Measurements from ENCODE around the gene SLC7A10. TPM values are rescaled to one million over a fixed set of nuclear protein-coding genes. Genes with fewer than 3 reads are reported as not detected.
"Not testable (repeated sequence)": the region's sequence is repeated elsewhere in the genome, so short reads cannot be mapped to it uniquely, and the experiment has no call there.

SLC7A10 gene
- total RNA-seq, 1 experiment from 2014 or later: not detected

DNA sequence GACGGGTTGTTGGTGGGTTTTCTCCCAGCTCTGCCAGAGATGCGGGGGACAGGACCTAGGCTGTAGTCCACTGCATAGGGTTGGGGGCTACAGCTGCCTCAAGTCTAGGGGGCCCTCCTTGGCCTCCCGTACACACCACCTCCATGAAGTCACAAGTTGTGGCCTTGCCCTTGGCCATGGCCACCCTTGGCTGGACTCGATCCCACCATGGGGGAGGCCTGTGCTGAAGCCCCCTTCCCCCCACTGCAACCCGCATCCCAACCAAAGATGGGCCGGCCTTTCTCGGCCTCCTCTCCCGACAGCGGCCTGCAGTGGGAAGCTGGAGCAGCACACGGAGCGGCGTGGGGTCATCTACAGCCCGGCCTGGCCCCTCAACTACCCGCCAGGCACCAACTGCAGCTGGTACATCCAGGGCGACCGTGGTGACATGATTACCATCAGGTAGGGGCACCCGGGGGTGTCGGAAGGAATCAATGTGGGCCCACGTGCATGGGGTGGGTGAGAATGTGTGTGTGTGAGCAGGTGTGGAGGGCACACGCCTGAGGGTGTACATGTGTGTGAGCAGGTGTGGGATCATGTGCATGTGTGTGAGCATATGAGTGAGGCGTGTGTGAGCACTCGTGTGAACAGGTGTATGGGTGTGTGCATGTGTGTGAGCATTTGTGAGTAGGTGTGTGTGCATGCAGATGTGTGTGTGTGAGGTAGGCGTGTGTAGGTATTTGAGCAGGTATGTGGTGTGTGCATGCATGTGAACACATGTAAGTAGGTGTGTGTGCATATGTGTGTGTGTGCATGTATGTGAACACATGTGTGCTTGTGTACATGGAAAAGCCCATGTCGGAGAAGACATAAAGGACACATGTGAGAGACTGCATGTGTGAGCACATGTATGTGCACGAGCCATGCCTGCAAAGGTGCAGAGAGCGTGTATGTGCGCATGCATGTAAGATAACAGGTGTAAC is 22.8 kb downstream of the SLC7A10 start:
- no peak for DNase-seq (ENCODE audit: low read depth)

DNA sequence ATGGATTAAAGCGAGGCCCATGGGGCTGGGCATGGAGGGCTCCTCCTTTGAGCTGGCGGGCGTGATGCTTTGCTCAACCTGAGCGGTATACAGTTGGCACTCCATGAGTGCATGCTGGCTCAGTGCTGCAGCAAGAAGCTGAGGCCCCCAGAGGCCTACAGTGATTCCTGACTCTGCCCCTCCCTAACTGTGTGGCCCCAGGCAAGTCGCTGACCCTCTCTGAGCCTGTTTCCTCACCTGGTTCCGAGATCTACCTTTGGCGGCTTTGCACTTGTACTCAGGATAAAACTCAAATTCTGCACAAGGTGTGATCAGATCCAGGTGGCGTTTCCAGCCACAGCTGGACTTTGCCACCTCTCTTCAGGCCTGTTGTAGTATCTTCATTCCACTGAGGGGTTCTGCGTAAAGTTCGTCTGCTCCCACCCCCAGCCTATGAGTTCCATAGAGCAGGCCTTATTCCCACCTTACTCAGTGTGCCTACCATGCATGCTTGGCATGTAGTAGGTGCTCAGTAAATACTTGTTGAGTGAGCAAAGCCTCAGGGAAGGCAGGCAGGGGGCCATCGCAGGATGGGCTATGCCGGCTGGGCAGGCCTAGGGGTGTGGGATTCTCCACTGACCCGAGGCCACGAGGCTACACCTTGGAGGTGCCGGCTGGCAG is 23.6 kb downstream of the SLC7A10 start:
- DNase-seq (ENCODE audit: low read depth): no peak

DNA sequence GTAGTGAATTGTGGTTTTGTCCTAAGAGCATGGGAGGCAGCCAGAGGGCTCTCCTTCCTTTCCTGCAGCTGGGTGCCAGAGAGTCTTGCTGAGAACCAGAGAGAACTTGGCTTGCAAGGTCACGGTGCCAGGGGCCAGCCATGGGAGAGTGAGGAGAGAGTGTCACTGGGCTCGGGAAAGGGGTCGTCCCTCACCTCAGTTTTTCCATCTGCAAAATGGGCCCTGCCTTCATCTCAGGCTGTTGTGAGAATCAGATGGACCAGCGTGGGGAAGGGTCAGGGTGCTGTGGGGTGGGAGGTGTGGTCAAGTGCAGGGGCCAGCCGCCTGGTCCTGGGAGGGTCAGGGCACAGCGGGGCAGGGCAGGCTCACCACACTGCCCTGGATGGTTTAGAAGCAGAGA is 24.2 kb downstream of the SLC7A10 start:
- no peak for DNase-seq (ENCODE audit: low read depth)

DNA sequence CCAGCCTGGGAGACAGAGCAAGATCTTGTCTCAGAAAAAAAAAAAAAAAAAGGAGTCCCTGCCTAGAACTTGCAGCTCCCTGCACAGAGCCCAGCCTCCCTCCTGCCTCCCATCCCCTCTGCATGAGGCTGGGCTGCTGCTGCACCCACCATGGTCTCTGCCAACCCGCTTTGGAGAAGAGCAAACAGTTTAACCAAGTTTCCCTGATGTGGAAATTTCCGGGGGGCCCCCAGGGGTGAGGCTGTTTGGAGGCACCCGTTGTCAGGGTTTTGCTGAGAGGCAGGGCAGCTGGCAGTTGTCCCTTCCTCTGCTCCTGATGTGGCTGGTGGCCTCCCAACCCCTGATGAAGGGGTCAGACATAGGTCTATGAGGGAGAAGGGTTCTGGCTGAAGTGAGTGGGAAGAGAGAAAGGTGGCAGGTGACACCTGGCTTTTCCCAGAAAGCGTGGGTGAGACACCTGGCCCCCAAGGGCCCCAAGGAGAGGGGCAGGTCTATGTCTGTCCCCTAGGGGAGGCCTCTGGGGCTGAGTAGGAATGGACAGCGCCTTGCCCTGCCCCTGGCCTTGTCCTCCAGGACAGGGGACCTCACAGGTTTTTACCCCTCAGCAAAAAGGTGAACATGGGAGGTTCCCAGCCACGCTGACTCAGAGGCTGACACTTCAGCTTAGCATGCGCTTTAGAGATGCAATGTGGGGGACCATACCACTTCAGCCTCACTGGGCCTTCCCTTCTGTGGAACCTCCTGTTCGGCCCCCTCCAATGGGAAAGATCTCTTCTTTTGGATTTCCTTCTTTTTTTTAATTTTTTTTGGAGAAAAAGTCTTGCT is 26.0 kb downstream of the SLC7A10 start:
- no peak for DNase-seq (ENCODE audit: low read depth)

DNA sequence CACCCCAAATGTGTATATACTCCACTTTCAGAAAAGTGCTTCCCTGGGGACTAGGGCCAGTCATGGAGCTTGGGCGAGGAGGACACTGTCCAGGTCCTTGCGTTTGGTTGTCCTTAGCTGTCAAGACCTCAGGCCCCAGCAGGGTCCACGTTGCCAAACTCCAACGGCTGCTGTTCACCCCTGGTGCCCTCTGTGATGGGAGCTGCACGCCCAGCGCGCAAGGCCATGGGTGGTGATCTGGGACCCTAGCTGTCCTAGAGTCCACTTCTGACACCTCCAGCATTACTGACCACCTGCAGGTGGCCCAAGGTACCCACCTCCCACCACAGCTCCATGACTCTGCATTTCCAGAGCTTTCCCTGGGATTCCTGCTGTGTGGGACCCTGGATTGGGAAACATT is 27.5 kb downstream of the SLC7A10 start:
- no peak for DNase-seq (ENCODE audit: low read depth)

DNA sequence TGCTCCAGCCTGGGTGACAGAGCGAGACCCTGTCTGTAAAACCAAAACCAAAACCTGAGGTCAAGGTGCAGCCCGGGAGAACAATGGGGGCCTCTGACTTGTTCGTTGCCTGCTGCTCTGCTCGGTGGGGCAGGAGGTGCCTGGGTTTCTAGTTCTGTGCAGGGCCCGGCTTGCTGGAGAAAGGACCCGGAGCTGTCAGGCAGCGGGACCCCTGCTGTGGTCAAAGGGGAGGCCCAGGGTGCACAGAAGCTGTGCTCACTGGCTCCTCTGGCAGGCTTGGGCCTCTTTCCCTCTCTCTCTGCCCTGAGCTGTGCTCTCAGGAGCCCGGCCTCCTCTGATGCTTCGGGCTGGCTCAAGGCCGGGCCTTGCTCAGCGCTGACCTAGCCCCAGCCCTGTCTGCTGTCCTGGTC is 28.1 kb downstream of the SLC7A10 start:
- no peak for DNase-seq (ENCODE audit: low read depth)

DNA sequence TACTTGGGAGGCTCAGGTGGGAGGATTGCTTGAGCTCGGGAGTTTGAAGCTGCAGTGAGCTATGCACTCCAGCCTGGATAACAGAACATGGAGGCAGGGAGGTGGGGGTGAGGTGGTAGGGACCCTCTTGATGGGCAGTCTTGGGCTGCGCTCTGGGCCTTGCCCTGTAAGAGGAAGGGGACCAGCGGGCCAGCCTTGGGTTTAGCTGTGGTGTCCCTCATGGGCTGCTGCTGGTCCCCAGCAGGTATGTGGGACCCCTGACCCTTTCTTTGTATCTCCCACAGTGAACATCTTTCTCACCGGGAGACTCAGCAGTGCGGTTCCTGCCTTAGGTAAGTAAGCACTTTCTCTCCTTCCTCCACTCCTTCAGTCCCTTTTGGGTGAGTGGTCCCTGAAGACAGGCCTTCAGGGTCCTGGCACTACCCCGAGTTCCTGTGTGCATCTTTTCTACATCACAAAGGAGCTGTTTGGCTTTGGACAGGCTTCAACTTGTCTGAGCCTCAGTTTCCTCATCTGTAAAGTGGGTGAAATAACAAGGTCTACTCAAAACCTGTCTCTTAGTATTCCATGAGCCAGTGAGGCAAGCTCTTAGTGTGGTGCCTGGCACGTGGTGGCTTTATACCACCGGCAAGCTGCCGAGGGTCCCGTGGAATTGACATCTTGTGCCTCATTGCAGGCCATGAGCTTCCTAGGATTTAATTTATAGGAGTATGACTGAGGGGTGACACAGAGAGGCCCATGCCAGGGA is 29.0 kb downstream of the SLC7A10 start:
- DNase-seq (ENCODE audit: low read depth): no peak

DNA sequence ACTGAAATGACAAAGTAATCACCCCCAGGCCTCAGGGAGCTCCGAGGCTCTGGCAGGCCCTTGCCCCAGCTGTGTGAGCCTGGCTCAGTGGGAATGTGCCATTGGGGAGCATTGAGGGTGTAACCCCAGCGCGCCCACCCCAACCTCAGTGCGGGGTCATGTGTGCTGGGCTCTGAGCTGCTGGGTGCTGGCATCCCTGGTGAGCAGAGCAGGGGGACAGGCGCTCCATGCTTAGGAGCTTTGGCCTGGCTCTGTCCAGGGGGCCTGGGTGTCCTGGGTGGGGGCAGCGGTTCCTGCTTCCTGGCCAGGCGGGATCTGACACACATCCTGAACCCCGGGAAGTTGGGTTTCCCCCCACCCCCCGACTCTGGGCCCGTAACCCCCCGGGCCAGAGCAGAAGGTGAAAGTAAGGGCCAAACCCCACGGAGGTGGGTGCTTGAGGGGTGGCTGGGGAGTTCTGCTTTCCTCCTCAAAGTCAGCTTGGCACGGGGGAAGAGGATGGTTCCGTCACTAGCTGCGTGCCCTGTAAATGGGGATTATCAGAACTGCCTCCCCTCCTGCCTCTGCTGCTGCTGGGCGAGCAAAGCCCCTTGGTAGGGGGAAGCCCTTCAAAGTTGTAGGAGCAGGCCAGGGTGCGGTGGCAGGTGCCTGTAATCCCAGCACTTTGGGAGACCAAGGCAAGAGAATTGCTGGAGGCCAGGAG is 29.9 kb downstream of the SLC7A10 start:
- DNase-seq (ENCODE audit: low read depth): no peak

DNA sequence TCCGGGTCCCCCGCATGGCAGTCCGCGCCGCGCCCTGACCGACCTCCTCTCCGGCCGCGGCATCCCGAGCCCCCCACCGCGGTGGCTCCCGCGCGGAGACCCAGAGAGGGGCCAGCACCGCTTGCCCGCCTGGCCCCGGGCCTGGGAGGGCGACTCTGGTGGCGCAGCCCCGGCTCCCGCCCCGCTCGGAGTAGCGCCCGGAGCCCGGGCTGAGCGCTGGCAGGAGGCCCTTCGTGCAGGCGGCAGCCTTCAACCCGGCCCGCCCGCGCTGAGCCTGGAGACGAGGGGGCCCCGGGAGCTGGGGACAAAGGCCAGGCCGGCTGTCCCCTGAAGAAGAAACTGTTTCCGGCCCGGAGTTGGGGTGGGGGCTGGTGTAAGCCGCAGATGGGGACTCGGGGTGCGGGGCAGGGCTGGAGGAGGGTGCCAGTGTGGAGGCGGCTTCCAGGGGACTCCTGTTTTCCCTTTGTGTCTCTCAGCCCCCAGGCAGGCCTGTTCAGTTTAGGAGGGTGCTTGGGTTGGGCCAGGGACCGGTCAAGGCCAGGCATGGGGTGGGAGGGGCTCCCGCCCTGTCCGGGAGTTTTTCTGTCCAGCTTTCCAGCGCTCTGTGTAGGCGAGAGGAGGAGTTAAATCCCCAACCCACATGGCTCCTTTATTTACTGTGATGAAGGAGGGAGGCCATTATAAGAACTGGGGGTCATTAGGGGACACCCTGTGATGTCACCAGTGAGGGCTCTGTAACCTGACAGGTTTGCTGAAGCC is 30.6 kb downstream of the SLC7A10 start:
- DNase-seq (ENCODE audit: low read depth): no peak

DNA sequence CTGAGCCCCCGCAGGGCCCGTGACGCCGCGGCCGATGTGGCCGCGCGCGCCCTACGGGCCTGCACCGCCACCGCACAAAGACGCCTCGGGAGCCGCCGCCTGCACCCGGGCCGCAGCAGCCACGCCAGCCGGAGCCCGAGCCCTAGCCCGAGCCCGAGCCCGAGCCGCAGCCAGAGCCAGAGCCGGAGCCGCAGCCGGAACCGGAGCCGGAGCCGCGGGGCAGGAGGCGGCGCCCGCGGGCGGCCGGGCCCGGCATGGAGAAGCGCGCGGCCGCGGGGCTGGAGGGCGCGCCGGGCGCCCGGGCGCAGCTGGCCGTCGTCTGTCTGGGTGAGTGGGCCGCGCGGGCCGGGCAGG is 31.1 kb downstream of the SLC7A10 start:
- DNase-seq (ENCODE audit: low read depth): no peak

DNA sequence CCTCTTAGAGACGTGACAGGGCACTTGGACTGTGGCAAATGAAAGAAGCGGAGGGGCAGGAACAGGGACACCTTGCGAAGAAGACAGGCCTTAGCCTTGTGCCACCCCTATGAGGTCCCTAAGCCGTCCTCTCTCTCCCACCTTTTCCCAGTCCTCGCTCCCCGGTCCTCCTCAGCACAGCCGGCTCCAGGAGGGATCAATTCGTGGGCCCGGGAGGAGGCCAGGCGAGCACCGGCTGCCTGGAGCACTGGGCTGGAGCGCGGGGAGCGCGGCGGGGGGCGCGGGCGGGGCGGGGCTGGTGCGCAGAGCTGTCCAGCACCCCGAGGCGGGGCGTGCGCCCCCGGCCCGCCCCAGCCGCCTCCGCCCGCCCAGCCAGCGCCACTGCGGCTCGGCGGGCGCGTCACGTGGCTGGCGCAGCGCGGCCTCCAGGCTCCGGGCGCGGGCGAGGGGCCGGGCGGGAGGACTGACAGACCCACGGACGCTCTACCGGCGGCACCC is 31.7 kb downstream of the SLC7A10 start, which contains the start of gene LRP3:
TSS of gene LRP3 (plus strand) at position 466 of the 498 bp plus-strand sequence. CDS start 456 bp downstream, outside the sequence.
- no peak for DNase-seq (ENCODE audit: low read depth)

DNA sequence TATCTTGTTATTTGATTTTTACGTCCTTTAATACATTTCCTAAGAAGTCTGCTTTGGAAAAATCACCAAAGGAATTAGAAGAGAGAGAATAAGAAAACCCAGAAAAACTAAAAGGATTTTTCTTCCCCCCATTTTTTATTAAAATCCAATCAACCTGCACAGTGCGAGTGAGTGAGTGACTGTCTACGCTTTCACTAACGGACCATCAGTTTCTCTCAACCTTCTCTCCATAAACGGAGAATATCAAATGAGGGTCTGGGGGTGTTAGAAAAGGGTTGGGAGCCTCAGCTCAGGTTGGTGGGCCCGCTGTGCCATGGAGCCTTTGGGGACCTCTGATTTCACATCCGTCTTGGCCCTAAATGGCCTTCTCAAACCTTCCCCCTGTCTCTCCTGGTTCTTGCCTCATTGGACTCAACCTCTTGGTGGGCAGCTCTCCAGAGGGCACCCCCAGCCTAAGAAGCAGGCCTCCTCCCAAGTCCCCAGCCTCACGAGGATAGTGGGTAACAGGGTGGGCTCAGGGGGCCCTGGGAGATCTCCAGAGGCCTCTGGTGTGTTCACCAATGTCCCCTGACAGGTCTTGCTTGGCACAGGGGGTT is 32.3 kb downstream of the SLC7A10 start:
- no peak for DNase-seq (ENCODE audit: low read depth)

DNA sequence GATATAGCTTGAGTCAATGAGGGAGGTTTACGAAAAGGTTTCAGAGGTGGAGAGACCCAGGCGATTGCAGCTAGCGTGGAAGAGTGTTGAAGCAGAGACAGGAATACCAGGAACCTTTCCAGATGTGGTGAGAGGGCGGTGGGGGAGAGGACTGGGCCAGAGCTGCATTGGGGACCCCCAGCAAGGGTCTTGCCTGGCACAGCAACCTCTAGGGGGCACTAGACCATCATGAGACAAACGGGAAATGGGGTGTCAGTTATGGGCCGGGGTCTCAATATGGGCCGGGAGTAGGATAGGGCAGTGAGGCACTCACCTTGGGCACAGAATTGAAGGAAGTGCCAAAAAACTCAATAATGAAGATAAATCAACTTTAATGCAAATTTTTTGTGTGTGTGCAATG is 33.6 kb downstream of the SLC7A10 start:
- DNase-seq (ENCODE audit: low read depth): no peak

DNA sequence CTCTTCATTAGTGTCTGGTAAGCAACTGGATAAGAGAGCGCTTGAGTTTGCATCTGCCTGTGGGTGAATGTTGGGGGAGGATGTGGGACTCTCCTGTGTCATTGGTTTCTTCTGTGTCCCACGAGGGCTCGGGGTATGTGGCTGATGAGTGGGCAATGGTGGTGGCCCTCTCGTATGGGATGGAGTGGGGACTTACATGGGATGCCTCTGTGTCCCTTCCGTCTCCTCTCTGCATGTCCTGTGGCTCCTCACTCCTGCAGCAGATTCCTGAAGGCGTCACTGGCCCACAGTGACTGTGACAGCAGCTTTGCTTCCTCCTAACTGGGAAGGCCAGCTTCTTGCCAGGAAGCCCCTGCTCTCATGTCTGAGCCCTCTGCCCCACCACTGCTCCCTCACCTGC is 34.1 kb downstream of the SLC7A10 start:
- no peak for DNase-seq (ENCODE audit: low read depth)

DNA sequence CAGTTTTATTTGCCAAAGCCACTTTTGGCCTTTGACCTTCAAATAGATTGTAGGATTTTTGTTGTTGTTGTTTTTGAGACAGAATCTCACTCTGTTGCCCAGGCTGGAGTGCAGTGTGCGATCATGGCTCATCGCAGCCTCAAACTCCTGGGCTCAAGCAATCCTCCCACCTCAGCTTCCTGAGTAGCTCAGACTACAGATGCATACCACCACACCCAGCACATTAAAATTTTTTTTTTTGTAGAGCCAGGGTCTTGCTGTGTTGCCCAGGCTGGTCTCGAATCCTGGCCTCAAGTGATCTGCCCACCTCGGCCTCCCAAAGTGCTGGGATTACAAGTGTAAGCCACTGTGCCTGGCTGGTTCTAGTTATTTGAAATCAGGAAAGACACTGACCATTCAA is 34.6 kb downstream of the SLC7A10 start:
- not testable (repeated sequence) for DNase-seq (ENCODE audit: low read depth)

DNA sequence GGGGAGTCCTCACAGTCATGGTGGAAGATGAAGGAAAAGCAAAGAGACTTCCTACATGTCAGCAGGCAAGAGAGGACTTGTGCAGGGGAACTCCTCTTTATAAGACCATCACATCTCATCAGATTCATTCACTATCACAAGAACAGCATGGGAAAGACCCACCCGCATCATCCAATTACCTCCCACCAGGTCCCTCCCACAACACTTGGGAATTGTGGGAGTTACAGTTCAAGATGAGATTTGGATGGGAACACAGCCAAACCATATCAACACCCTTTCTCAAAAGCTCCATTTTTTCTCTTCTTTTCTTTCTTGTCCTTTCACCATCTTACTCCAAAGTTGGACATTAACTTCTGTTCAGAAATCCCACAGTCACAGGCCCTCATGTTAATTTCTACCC is 36.2 kb downstream of the SLC7A10 start:
- no peak for DNase-seq (ENCODE audit: low read depth)

DNA sequence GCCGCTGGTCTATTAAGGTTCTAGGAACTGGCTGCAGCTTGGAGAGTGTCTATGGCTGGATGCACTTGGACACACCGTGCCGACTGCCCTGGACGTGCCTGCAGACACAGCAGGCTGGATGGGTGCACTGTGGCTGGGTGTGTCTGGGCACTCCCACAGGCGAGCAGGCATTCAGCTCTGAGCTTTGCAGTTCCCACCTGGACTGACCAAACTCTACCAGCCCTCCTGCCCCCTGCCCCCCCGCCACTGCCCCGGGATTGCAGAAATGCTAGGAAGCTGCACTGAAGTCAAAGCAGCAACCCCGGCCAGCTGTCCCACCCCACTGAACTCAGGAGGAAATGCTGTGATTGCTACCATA is 38.5 kb downstream of the SLC7A10 start:
- no peak for DNase-seq (ENCODE audit: low read depth)

DNA sequence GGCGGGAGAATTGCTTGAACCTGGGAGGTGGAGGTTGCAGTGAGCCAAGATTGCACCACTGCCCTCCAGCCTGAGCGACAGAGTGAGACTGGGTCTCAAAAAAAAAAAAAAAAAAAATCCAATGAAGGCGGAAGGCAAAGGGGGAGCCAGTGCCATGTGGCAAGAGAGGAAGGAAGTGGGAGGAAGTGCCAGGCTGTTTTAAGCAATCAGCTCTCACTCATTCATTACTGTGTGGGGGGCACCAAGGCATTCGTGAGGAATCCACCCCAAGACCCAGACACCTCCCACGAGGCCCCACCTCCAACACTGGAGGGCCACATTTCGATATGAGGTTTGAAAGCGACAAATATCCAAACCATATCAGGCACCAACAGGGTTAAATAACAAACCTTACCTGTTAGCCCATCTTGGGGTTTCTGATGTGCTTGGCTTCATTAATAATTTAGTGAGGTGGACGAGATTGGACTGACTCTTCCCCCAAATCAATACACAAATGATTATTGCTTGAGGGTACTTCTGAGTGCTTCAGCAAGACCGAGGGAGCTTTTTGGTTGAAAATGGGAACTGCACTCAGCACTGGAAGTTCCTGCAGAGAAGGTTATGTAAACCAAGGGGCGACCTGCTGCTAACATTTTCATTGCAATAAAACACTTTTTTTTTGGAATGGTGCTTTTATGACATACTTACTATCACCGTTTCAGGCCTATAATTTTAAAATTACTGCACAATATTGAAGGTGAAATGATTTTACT is 39.0 kb downstream of the SLC7A10 start:
- DNase-seq (ENCODE audit: low read depth): no peak
